Left ventricle myocardium superior (tissue), 1 donor: Measurements from ENCODE around the gene UMAD1. TPM values are rescaled to one million over a fixed set of nuclear protein-coding genes. Genes with fewer than 3 reads are reported as not detected.
"Not testable (repeated sequence)": the region's sequence is repeated elsewhere in the genome, so short reads cannot be mapped to it uniquely, and the experiment has no call there.

Source experiments
- ATAC-seq: fragments of 200-7000 bp; cut with Tn5 transposase; one replicate; pipeline ENCODE4 v1.9.1; 2020; ENCODE audit warnings: mild to moderate bottlenecking, moderate library complexity
- DNase-seq: peaks from one replicate; pipeline ENCODE4 v3.0.0-alpha.2; 2020
- intact Hi-C: fragments of 100-400 bp; cut with micrococcal nuclease; formaldehyde crosslinking; loops from one replicate; pipeline ENCODE4 v1.11.0; 2022
- total RNA-seq: library from RNA; stranded (reverse); fragmentation: NEBNext Ultra II Directional; extraction: Animal tissue kit (Norgen Biotek cat#: 25700); gene quantifications from one replicate; pipeline ENCODE4 v1.2.1, GENCODE V29; 2021
- donor health status: DM: no; HTN: yes; CAD: no; lungs with severe emphysema.

Gene UMAD1
- total RNA-seq, 1 donor from 2014 or later = 14.4 TPM

- intact Hi-C loops = no loop called here
- ATAC-seq = no peak
- no peak for DNase-seq
Observed at GRCh38 chr7:7812112-7812511, 171.6 kb downstream of the UMAD1 start.

GRCh38 chr7:7815395-7815794, 174.8 kb downstream of the UMAD1 start:
- no peak for ATAC-seq
- no peak for DNase-seq
- intact Hi-C loops = no loop called here

GRCh38 chr7:7816084-7816483, 175.5 kb downstream of the UMAD1 start:
- intact Hi-C loops = no loop called here
- ATAC-seq (no peak), DNase-seq (no peak)

GRCh38 chr7:7816816-7817536, 176.4 kb downstream of the UMAD1 start:
- ATAC-seq (no peak), DNase-seq (no peak)
- intact Hi-C loops = no loop called here

GRCh38 chr7:7817748-7818147, 177.2 kb downstream of the UMAD1 start:
- no peak for DNase-seq
- ATAC-seq = no peak
- intact Hi-C loops = no loop called here

GRCh38 chr7:7818179-7818578, 177.6 kb downstream of the UMAD1 start:
- DNase-seq, ATAC-seq, intact Hi-C loops: not testable (repeated sequence)

- DNase-seq (no peak), ATAC-seq (no peak)
- intact Hi-C loops = no loop called here
Observed at GRCh38 chr7:7819442-7820247, 179.1 kb downstream of the UMAD1 start.

DNA sequence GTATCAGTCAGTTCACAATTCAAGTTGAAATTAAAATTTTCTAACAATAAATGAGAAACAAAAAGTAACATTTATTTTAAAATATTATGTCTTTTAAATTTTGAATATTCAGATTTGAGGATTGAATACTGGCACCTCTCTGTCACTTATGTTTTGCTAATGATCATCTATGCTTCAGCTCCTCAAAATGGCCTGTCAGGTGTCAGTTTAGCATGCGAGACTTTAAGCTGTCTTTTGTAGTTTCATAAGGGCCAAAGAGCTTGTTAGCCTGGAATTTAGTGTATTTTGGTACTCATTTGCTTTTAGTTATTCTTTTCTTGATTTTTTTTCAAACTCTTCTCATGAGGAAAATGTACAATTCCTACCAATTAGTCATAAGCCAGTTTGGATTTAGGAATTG, 179.9 kb downstream of the UMAD1 start:
- ATAC-seq (no peak), DNase-seq (no peak)
- intact Hi-C loops = no loop called here

- intact Hi-C loops = no loop called here
- ATAC-seq (no peak), DNase-seq (no peak)
Observed at GRCh38 chr7:7820939-7821338, 180.4 kb downstream of the UMAD1 start.

- intact Hi-C loops = no loop called here
- no peak for DNase-seq
- ATAC-seq = no peak
Observed at GRCh38 chr7:7821517-7821916, 181.0 kb downstream of the UMAD1 start.

GRCh38 chr7:7825294-7825693, 184.7 kb downstream of the UMAD1 start:
- DNase-seq, ATAC-seq, intact Hi-C loops: not testable (repeated sequence)

DNA sequence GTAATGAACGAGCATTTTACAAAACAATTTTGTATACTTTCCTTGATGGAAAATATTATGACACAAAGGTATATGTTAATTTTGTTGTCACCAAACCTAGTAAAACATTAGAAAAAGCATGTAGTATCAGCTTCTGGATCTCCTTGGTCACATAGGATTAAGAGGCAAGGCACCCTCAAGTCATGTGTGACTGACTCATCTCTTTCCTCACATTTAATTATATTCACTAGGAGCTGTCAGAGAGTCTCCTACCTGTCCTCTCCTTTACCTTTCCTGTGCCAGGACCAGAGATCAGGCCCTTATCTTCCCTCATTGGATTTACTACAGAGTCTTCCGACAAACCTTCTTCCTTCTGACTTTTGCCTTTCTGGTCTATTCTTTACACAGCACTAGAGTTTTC, 189.1 kb downstream of the UMAD1 start:
- no peak for DNase-seq
- ATAC-seq = no peak
- intact Hi-C loops = no loop called here

DNA sequence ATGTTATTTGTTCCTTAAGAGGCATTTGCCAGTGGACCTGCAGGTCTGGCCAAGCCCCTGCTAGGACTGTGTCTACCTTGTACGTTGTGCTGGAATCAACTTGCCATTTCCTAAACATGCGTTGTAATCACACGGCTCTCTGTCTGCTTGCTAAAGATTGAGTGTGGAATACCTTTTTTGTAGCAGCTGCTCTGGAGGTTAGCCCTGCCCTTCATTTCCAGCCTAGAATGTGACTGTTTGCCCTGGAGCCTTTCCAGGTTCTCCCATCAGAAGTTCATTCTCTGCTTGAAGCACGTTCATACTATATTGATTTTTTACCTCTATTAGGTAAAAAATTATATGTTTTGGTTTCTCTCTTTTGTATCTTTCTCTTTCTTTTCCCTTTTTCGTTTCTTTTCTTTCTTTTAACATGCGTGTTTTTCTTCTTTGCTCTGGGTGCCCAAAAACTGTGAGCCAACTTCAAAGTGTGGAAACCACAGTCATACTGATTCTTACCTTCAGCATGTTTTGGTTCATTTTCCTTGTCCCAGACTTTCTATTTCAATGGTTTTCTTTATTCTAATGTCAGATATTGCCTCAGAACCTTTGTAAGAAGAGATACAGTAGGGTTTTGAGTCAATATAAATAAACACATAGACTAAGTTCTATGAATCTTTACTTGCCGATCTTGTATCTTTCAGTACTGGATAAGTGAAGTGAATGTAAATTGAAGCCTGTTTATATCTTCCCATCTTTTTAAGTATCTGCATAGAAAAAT, 189.7 kb downstream of the UMAD1 start:
- DNase-seq (no peak), ATAC-seq (no peak)
- intact Hi-C loops = no loop called here

- DNase-seq (no peak), ATAC-seq (no peak)
- intact Hi-C loops = no loop called here
Observed at GRCh38 chr7:7832518-7832917, 192.0 kb downstream of the UMAD1 start.

DNA sequence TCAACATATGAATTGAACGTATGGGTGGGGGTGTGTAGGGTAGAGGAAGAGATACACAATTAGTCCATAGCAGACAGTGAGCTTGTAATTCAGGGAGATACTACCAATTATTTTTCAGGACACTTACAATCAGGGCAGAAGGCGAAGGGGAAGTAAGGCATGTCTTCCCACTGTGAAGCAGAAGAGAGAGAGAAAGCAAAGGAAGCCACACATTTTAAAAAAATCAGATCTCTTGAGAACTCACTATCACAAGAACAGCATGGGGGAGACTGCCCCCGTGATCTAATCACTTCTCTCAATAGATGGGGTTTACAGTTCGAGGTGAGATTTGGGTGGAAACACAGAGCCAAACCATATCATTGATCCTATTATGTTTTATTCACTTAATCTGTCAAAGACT, 194.2 kb downstream of the UMAD1 start:
- intact Hi-C loops = no loop called here
- ATAC-seq (no peak), DNase-seq (no peak)

- no peak for ATAC-seq
- intact Hi-C loops = no loop called here
- no peak for DNase-seq
Observed at GRCh38 chr7:7841027-7841426, 200.5 kb downstream of the UMAD1 start.

DNA sequence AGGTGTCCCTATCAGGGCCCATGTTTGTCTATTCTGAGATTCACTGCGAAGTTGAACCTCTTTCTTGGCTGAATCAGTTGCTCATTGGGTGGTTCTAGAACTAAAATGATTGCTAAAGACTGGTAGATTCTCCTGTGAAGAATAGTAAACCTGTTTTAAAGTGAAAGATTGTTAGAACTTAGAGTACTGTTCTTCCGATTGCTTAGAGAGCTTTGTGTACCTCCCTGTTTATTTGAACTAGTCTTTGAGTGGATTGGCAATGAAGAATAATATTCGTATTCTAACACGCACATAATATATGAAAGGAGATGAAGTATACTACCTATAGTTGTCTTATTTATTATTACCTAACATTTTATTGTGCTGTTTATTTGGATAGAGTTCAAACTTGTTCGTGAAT, 202.7 kb downstream of the UMAD1 start:
- no peak for ATAC-seq
- no peak for DNase-seq
- intact Hi-C loops = no loop called here

- intact Hi-C loops = no loop called here
- ATAC-seq (no peak), DNase-seq (no peak)
Observed at GRCh38 chr7:7843972-7844371, 203.4 kb downstream of the UMAD1 start.

DNA sequence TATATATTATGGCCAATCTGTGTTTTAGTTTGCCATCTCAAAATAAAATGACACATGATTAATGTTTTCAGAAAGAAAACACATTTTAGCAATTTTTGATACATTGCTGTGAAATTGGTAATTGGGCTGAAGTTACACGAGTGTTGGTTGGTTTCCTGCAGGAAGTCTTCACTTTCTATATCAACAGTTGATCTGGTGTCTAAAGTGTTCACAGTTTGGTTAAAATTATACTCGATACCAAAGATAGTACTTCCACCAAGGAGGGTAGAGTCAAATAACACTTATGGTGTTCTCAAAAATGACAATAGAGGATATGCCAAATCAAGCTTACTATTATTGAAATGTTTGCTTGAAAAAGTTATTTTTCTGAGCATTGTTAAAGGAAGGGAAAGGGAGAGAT, 207.7 kb downstream of the UMAD1 start:
- intact Hi-C loops = no loop called here
- ATAC-seq = no peak
- DNase-seq = no peak

- DNase-seq (no peak), ATAC-seq (no peak)
- intact Hi-C loops = no loop called here
Observed at GRCh38 chr7:7848892-7849291, 208.3 kb downstream of the UMAD1 start.
